Ascending aorta (tissue), 2 donors: Measurements from ENCODE around the gene WDR72. TPM values are rescaled to one million over a fixed set of nuclear protein-coding genes. Genes with fewer than 3 reads are reported as not detected.

Experiments used
- DNase-seq, 2 donors: peaks; one replicate each; pipeline ENCODE4 v3.0.0-alpha.2; 2019; ENCODE audit warnings: low spot score in 2 of 2
- H3K27ac ChIP-seq, 2 donors: fragments of 200-600 bp; sonication (generic); one replicate each; pipeline ENCODE4 v1.5.1; 2016 to 2017; ENCODE audit warnings: mild to moderate bottlenecking in 1 of 2
- H3K27me3 ChIP-seq: fragments of 200-600 bp; sonication (generic); one replicate; pipeline ENCODE4 v1.5.1; 2017
- H3K36me3 ChIP-seq, 2 donors: fragments of 200-600 bp; sonication (generic); one replicate each; pipeline ENCODE4 v1.5.1; 2016
- H3K4me1 ChIP-seq, 2 donors: fragments of 200-600 bp; sonication (generic); one replicate each; pipeline ENCODE4 v1.5.1; 2016 to 2017; ENCODE audit warnings: mild to moderate bottlenecking in 1 of 2
- H3K4me3 ChIP-seq, 2 donors: fragments of 200-600 bp; sonication (generic); one replicate each; pipeline ENCODE4 v1.5.1; 2016 to 2017; ENCODE audit warnings: mild to moderate bottlenecking in 1 of 2
- H3K9me3 ChIP-seq, 2 donors: fragments of 200-600 bp; sonication (generic); one replicate each; pipeline ENCODE4 v1.5.1; 2016
- intact Hi-C: fragments of 100-400 bp; cut with DNase I; formaldehyde crosslinking; loops from one replicate; pipeline ENCODE4 v1.15.1; 2023
- total RNA-seq: library from RNA; depleted of rRNA; stranded (reverse); fragments of >200 nt; gene quantifications from one replicate; pipeline ENCODE4 v1.1.0, GENCODE V29; 2016
- TF ChIP-seq, protein P1 (sequence below), 3 experiments: fragments of 200-600 bp in 2 of 3; fragments of 450-650 bp in 1 of 3; sonication (generic) in 2 of 3; IDR thresholded peaks; one replicate each; pipeline ENCODE4 v1.5.1; 2016 to 2019; ENCODE audit warnings: antibody characterized with exemption in 3 of 3, mild to moderate bottlenecking in 1 of 3, moderate library complexity in 1 of 3

Gene WDR72
- total RNA-seq, 1 donor from 2014 or later = not detected

DNA sequence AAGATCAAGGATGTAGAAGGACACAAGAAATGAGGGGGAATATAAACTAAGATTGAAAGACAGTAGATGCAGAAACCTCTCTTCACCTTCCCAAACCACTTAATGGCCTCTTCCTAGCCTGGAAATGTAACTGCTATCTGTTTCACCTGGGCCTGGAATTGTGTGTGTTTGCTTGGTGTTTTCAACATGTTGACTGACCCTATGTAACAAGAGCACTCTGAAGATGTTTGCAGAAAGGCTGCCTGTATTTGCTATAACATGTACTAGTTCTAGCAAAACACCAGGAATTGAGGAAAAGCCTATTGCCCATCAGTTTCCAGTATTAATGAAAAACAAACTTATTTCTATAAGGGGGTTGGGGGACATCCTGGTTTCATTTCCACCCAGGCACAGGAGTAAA, 248.3 kb downstream of the WDR72 start:
- Histone ChIP-seq H3K36me3 (no peaks in the 10 kb centered on the region), H3K4me3 (no peak overlapping the region), H3K4me1 (no peaks in the 10 kb centered on the region), H3K27ac (no peak overlapping the region), H3K9me3 (no peaks in the 10 kb centered on the region), H3K27me3 (no peaks in the 10 kb centered on the region)
- TF ChIP-seq, protein P1, sequence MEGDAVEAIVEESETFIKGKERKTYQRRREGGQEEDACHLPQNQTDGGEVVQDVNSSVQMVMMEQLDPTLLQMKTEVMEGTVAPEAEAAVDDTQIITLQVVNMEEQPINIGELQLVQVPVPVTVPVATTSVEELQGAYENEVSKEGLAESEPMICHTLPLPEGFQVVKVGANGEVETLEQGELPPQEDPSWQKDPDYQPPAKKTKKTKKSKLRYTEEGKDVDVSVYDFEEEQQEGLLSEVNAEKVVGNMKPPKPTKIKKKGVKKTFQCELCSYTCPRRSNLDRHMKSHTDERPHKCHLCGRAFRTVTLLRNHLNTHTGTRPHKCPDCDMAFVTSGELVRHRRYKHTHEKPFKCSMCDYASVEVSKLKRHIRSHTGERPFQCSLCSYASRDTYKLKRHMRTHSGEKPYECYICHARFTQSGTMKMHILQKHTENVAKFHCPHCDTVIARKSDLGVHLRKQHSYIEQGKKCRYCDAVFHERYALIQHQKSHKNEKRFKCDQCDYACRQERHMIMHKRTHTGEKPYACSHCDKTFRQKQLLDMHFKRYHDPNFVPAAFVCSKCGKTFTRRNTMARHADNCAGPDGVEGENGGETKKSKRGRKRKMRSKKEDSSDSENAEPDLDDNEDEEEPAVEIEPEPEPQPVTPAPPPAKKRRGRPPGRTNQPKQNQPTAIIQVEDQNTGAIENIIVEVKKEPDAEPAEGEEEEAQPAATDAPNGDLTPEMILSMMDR (IDR thresholded peaks at IDR 0.05) = no peak
- intact Hi-C loops = no loop called here
- DNase-seq = no peak

DNA sequence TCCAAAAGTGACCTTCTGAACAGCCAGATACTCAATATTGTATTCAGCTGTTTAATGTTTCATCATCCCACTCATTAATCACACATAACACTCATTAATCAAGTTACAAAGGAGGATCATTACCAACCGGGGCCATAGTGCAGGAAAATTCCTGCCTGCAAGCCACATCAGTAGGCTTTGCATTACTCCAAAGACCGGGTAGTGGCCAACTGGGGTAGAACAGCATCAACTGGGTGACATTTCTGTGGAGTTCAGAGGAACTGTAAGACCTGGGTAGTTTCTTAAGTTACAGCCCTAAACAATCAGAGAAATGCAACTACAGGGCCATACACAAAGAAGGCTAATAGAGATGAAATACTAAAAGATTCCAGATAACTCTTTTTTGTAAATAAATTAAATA, 253.1 kb downstream of the WDR72 start:
- TF ChIP-seq, protein P1 (IDR thresholded peaks at IDR 0.05) = no peak
- H3K27ac ChIP-seq = no peak overlapping the region
- no peak overlapping the region for H3K4me3 ChIP-seq
- no peaks in the 10 kb centered on the region for H3K4me1 ChIP-seq
- no peaks in the 10 kb centered on the region for H3K9me3 ChIP-seq
- H3K27me3 ChIP-seq = no peaks in the 10 kb centered on the region
- no peaks in the 10 kb centered on the region for H3K36me3 ChIP-seq
- no peak for DNase-seq
- intact Hi-C loops = no loop called here

DNA sequence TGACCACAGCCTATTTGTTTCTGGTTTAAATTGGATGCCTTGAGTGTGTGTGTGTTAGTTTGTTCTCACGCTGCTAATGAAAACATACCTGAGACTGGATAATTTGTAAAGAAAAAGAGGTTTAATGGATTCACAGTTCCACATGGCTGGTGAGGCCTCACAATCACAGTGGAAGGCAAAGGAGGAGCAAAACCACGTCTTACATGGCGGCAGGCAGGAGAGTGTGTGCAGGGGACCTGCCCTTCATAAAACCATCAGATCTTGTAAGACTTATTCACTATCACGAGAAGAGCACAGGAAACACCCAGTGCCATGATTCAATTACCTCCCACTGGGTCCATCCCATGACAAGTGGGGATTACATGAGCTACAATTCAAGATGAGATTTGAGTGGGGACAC, 260.5 kb downstream of the WDR72 start:
- Histone ChIP-seq H3K4me1 (no peaks in the 10 kb centered on the region), H3K36me3 (no peaks in the 10 kb centered on the region), H3K27me3 (no peaks in the 10 kb centered on the region), H3K9me3 (no peaks in the 10 kb centered on the region), H3K27ac (no peak overlapping the region), H3K4me3 (no peak overlapping the region)
- intact Hi-C loops = no loop called here
- DNase-seq = no peak
- TF ChIP-seq, protein P1 (IDR thresholded peaks at IDR 0.05) = no peak

DNA sequence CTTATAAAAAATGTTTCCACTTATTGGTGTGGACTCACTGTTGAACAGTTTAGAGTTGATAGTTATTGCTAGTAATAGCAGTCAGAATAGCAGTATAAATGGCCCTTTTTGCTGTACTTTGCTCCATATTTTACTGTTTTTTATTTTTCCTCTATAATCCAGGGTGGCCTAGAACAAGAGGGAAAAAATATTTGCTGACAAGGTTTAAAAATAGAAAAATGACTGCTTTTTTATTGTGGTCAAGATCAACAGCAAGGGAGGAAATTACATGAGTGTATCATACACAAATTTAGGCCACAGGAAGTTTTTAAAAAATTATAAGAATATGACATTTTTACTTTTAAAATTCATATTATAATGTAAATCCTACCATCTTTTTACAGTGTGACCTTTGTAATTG, 269.1 kb downstream of the WDR72 start:
- no peaks in the 10 kb centered on the region for H3K9me3 ChIP-seq
- H3K27me3 ChIP-seq = no peaks in the 10 kb centered on the region
- H3K4me3 ChIP-seq = no peak overlapping the region
- H3K4me1 ChIP-seq = no peaks in the 10 kb centered on the region
- intact Hi-C loops = no loop called here
- TF ChIP-seq, protein P1 (IDR thresholded peaks at IDR 0.05) = no peak
- no peaks in the 10 kb centered on the region for H3K36me3 ChIP-seq
- DNase-seq = no peak
- H3K27ac ChIP-seq = no peak overlapping the region

DNA sequence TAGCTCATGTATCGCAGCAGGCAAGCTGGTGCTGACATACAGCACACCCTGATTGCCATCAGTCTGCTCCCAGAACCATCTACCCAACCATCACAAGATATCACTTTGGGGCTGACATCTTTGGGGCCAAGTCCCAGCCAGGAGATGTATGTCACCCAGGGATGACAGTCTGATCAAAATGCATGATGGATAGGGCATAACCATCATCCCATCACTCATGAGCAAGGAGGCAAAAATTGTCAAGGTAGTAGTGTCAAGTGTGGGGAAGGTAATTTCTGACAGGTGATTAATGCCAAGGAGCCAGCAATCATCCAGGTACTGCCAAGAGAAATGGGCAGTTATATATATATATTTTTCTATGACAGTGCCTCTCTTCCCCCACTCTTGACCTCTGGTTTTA, 277.4 kb downstream of the WDR72 start:
- Histone ChIP-seq H3K36me3 (no peaks in the 10 kb centered on the region), H3K27ac (no peak overlapping the region), H3K9me3 (no peaks in the 10 kb centered on the region), H3K4me3 (no peak overlapping the region), H3K27me3 (no peaks in the 10 kb centered on the region), H3K4me1 (no peaks in the 10 kb centered on the region)
- intact Hi-C loops = no loop called here
- TF ChIP-seq, protein P1 (IDR thresholded peaks at IDR 0.05) = no peak
- DNase-seq = no peak
